IMR-90 (cell line): ENCODE measurements around the gene CHMP4A. TPM values are rescaled to one million over a fixed set of nuclear protein-coding genes. Genes with fewer than 3 reads are reported as not detected.
A peak's percentile ranks its signal among the peaks of the same experiment; 100 is the strongest.

ENCODE experiments used
- ATAC-seq: fragments of 200-7000 bp; cut with Tn5 transposase; 2 replicates; pipeline ENCODE4 v1.9.1; 2020; ENCODE audit warnings: low read depth, mild to moderate bottlenecking, moderate library complexity
- BruUV-seq: library from RNA; stranded (reverse); fragments of 400-500 nt; replicated peaks from 2 replicates; lab custom pipeline; 2021; lab: Mats Ljungman, UMichigan
- CTCF ChIA-PET: fragments of 300-600 bp; formaldehyde crosslinking; extraction: SDS; loops from one replicate; lab custom pipeline; 2021; ENCODE audit warnings: antibody characterized with exemption; lab: Yijun Ruan, JAX
- POLR2A ChIA-PET: fragments of 300-600 bp; sonication (Branson Sonifier 250); formaldehyde crosslinking; loops from one replicate; lab custom pipeline; 2022; ENCODE audit warnings: antibody characterized with exemption; ENCODE audit not compliant: unreplicated experiment; lab: Charles Lee
- DNase-seq: peaks from one replicate; pipeline ENCODE4 v3.0.0; 2013
- H2AFZ ChIP-seq: replicated peaks from 2 replicates; pipeline ENCODE3; 2013; ENCODE audit warnings: low read length, mild to moderate bottlenecking; ENCODE audit not compliant: poor library complexity
- H2AK5ac ChIP-seq: 2 replicates; pipeline ENCODE4 v1.6.1; 2013; ENCODE audit warnings: low read depth, low read length, inconsistent platforms
- H2AK9ac ChIP-seq: replicated peaks from 2 replicates; pipeline ENCODE3; 2013; ENCODE audit warnings: mild to moderate bottlenecking, low read depth, low read length, moderate library complexity; ENCODE audit not compliant: poor library complexity
- H2BK120ac ChIP-seq: 2 replicates; pipeline ENCODE4 v1.6.1; 2013; ENCODE audit warnings: low read depth, low read length, inconsistent platforms
- H2BK15ac ChIP-seq: 3 replicates; pipeline ENCODE4 v1.6.1; 2013; ENCODE audit warnings: low read depth, low read length, inconsistent platforms
- H2BK20ac ChIP-seq: 2 replicates; pipeline ENCODE4 v1.6.1; 2013; ENCODE audit warnings: low read depth, mild to moderate bottlenecking, inconsistent platforms, low read length, moderate library complexity
- H2BK5ac ChIP-seq: 2 replicates; pipeline ENCODE4 v1.6.1; 2013; ENCODE audit warnings: mild to moderate bottlenecking, low read depth, low read length, inconsistent platforms; ENCODE audit not compliant: poor library complexity, severe bottlenecking
- H3K14ac ChIP-seq: replicated peaks from 2 replicates; pipeline ENCODE4 v1.6.1; 2013; ENCODE audit warnings: low read depth, low read length, inconsistent platforms
- H3K18ac ChIP-seq: 2 replicates; pipeline ENCODE4 v1.6.1; 2013; ENCODE audit warnings: low read depth, low read length, control low read depth
- H3K23ac ChIP-seq: 2 replicates; pipeline ENCODE4 v1.6.1; 2013; ENCODE audit warnings: low read depth, low read length, inconsistent platforms
- H3K27ac ChIP-seq: 2 replicates; pipeline ENCODE4 v1.5.1; 2013; ENCODE audit warnings: mild to moderate bottlenecking, control low read depth, low read length; ENCODE audit not compliant: insufficient read depth
- H3K27me3 ChIP-seq: 2 replicates; pipeline ENCODE4 v1.6.1; 2013; ENCODE audit warnings: low read length; ENCODE audit not compliant: control insufficient read depth, insufficient read depth
- H3K36me3 ChIP-seq: 2 replicates; pipeline ENCODE4 v1.6.1; 2013; ENCODE audit warnings: low read length, mixed read lengths; ENCODE audit not compliant: control insufficient read depth, insufficient read depth
- H3K4ac ChIP-seq: 2 replicates; pipeline ENCODE4 v1.6.1; 2013; ENCODE audit warnings: low read depth, low read length, inconsistent platforms
- H3K4me1 ChIP-seq: 2 replicates; pipeline ENCODE4 v1.6.1; 2013; ENCODE audit warnings: low read length, mixed read lengths; ENCODE audit not compliant: control insufficient read depth, insufficient read depth
- H3K4me2 ChIP-seq: 2 replicates; pipeline ENCODE4 v1.6.1; 2013; ENCODE audit warnings: low read depth, mild to moderate bottlenecking, control low read depth, low read length, moderate library complexity
- H3K4me3 ChIP-seq: 2 replicates; pipeline ENCODE4 v1.5.1; 2013; ENCODE audit warnings: low read depth, mild to moderate bottlenecking, control low read depth, low read length, moderate library complexity; ENCODE audit not compliant: insufficient read depth
- H3K56ac ChIP-seq: 2 replicates; pipeline ENCODE4 v1.6.1; 2013; ENCODE audit warnings: low read length, inconsistent platforms; ENCODE audit not compliant: insufficient read depth; ENCODE audit errors: extremely low read depth
- H3K79me1 ChIP-seq, 2 experiments: 2 replicates each; pipeline ENCODE4 v1.6.1; 2013; ENCODE audit warnings: low read length in 2 of 2, inconsistent platforms in 1 of 2, low read depth in 1 of 2
- H3K9ac ChIP-seq: 2 replicates; pipeline ENCODE4 v1.6.1; 2013; ENCODE audit warnings: low read depth, low read length, control low read depth
- H3K9me1 ChIP-seq: 2 replicates; pipeline ENCODE4 v1.6.1; 2013; ENCODE audit warnings: low read length, inconsistent platforms; ENCODE audit not compliant: insufficient read depth
- H3K9me3 ChIP-seq: 2 replicates; pipeline ENCODE4 v1.6.1; 2013; ENCODE audit warnings: low read length; ENCODE audit not compliant: control insufficient read depth, insufficient read depth
- H4K20me1 ChIP-seq: 2 replicates; pipeline ENCODE4 v1.6.1; 2013; ENCODE audit warnings: low read length, inconsistent platforms; ENCODE audit not compliant: insufficient read depth
- H4K5ac ChIP-seq: 2 replicates; pipeline ENCODE4 v1.6.1; 2013; ENCODE audit warnings: mild to moderate bottlenecking, low read depth, low read length, control low read depth
- H4K8ac ChIP-seq, 2 experiments: 2 replicates each; pipeline ENCODE4 v1.6.1; 2013; ENCODE audit warnings: low read depth in 2 of 2, low read length in 2 of 2, control low read depth in 1 of 2, inconsistent platforms in 1 of 2
- H4K91ac ChIP-seq: 2 replicates; pipeline ENCODE4 v1.6.1; 2013; ENCODE audit warnings: low read depth, low read length, inconsistent platforms; ENCODE audit not compliant: insufficient read depth
- CHD1 ChIP-seq: IDR thresholded peaks from 2 replicates; pipeline ENCODE4 v1.6.1; 2012; ENCODE audit warnings: low read depth, low read length, improper control_type of control experiment
- MAZ ChIP-seq: IDR thresholded peaks from 2 replicates; pipeline ENCODE4 v1.6.1; 2012; ENCODE audit warnings: low read depth, mild to moderate bottlenecking, low read length, improper control_type of control experiment, moderate library complexity, borderline replicate concordance
- NFE2L2 ChIP-seq: fragments of 150-350 bp; IDR thresholded peaks from 2 replicates; pipeline ENCODE4 v1.6.1; 2016; ENCODE audit warnings: low read depth, mild to moderate bottlenecking, low read length
- RAD21 ChIP-seq: IDR thresholded peaks from 2 replicates; pipeline ENCODE4 v1.6.1; 2012; ENCODE audit warnings: low read length, improper control_type of control experiment
- RCOR1 ChIP-seq: IDR thresholded peaks from 2 replicates; pipeline ENCODE4 v1.6.1; 2012; ENCODE audit warnings: mild to moderate bottlenecking, low read length, improper control_type of control experiment; ENCODE audit not compliant: insufficient replicate concordance
- SMC3 ChIP-seq: fragments of 150-350 bp; IDR thresholded peaks from 2 replicates; pipeline ENCODE4 v1.6.1; 2016; ENCODE audit warnings: low read depth, mild to moderate bottlenecking, antibody characterized with exemption, low read length, moderate library complexity
- WGBS, 2 experiments: methylation state at CpG; one replicate each; pipeline versions ENCODE4 v1.1.5 to v1.1.7; 2013; ENCODE audit warnings: missing lambda C conversion rate in 2 of 2; ENCODE audit not compliant: insufficient read length in 1 of 2; ENCODE audit errors: extremely low coverage in 2 of 2; 5-methylcytosine and 5-hydroxymethylcytosine counted together
- dilution Hi-C: fragments of 300-500 bp; cut with HindIII; formaldehyde crosslinking; loops from one replicate; pipeline ENCODE4 v1.14.3; 2018; ENCODE audit warnings: low sequenced_read_pairs; ENCODE audit not compliant: unreplicated experiment
- in situ Hi-C: fragments of 300-500 bp; cut with MboI; formaldehyde crosslinking; loops from 3 replicates; pipeline ENCODE4 v1.14.3; 2019; ENCODE audit warnings: low sequenced_read_pairs, inconsistent platforms, mixed read lengths
- intact Hi-C: fragments of 100-400 bp; cut with micrococcal nuclease; formaldehyde crosslinking; loops from 2 replicates; pipeline ENCODE4 v1.10.0; 2022
- polyA plus RNA-seq, 3 experiments: library from polyadenylated mRNA; depleted of rRNA; stranded (reverse); fragments of >200 nt; gene quantifications; 2 replicates each; pipeline ENCODE4 v1.2.3, GENCODE V29; 2012; ENCODE audit warnings: low replicate concordance in 1 of 3
- total RNA-seq: library from RNA; depleted of rRNA; stranded (reverse); fragments of >200 nt; gene quantifications from 2 replicates; pipeline ENCODE4 v1.2.3, GENCODE V29; 2012
- TF ChIP-seq, protein P1 (sequence below): conservative IDR thresholded peaks from 2 replicates; pipeline ENCODE4 v1.5.1; 2012; ENCODE audit warnings: mild to moderate bottlenecking, low read depth, low read length, improper control_type of control experiment

Gene CHMP4A
- total and polyA plus RNA-seq, 2 of the 4 experiments (the other 2 are of a cell fraction): 22.0 to 63.8 TPM

- H2AFZ ChIP-seq: peak overlapping the region; percentile 24
- no peak overlapping the region for H2AK9ac ChIP-seq
- H3K4ac ChIP-seq: no peak overlapping the region
- no TSS peak for BruUV-seq
- no peak overlapping the region for H3K4me2 ChIP-seq
- intact Hi-C loops: no loop called here
- H3K36me3 ChIP-seq: no peaks in the 10 kb centered on the region; the same call in 1 of the 2 replicates
- no peak overlapping the region for H2AK5ac ChIP-seq
- no peak overlapping the region for H2BK15ac ChIP-seq
- H4K8ac ChIP-seq: no peak overlapping the region
- in situ Hi-C loops: no loop called here
- peaks cover 13% of the 10 kb centered on the region for H3K4me1 ChIP-seq
- H3K9ac ChIP-seq: no peak overlapping the region
- H4K20me1 ChIP-seq: no peaks in the 10 kb centered on the region
- peaks cover 25% of the 10 kb centered on the region for H3K9me1 ChIP-seq
- H4K5ac ChIP-seq: no peak overlapping the region
- H3K56ac ChIP-seq: no peak overlapping the region
- H3K18ac ChIP-seq: no peak overlapping the region
- no peak overlapping the region for H3K14ac ChIP-seq
- TF ChIP-seq RCOR1 (no peak), NFE2L2 (no peak), RAD21 (no peak), MAZ (no peak), SMC3 (no peak), CHD1 (no peak)
- TF ChIP-seq, protein P1, sequence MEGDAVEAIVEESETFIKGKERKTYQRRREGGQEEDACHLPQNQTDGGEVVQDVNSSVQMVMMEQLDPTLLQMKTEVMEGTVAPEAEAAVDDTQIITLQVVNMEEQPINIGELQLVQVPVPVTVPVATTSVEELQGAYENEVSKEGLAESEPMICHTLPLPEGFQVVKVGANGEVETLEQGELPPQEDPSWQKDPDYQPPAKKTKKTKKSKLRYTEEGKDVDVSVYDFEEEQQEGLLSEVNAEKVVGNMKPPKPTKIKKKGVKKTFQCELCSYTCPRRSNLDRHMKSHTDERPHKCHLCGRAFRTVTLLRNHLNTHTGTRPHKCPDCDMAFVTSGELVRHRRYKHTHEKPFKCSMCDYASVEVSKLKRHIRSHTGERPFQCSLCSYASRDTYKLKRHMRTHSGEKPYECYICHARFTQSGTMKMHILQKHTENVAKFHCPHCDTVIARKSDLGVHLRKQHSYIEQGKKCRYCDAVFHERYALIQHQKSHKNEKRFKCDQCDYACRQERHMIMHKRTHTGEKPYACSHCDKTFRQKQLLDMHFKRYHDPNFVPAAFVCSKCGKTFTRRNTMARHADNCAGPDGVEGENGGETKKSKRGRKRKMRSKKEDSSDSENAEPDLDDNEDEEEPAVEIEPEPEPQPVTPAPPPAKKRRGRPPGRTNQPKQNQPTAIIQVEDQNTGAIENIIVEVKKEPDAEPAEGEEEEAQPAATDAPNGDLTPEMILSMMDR: no peak
- dilution Hi-C loops: no loop called here
- H3K79me1 ChIP-seq: no peaks in the 10 kb centered on the region
- H3K23ac ChIP-seq: no peak overlapping the region
- ATAC-seq: no peak
- H2BK20ac ChIP-seq: no peak overlapping the region
- no peaks in the 10 kb centered on the region for H3K9me3 ChIP-seq
- CTCF ChIA-PET: no interaction called here
- H3K27me3 ChIP-seq: no peaks in the 10 kb centered on the region
- H3K27ac ChIP-seq: no peak overlapping the region
- H2BK5ac ChIP-seq: no peak overlapping the region
- H4K91ac ChIP-seq: no peak overlapping the region
- 74% methylated on average over 8 of the region's 13 CpGs; no CpG with 5 or more reads in 1 of the 2 experiments for WGBS, 2 experiments
- POLR2A ChIA-PET: no interaction called here
- no peak overlapping the region for H2BK120ac ChIP-seq
- no peak overlapping the region for H3K4me3 ChIP-seq
- DNase-seq: no peak
Measured at GRCh38 chr14:24249230-24250021, 36.1 kb upstream of the CHMP4A start.
